Natural killer cell (primary cell): ENCODE measurements around the gene GRIN2D. TPM values are rescaled to one million over a fixed set of nuclear protein-coding genes. Genes with fewer than 3 reads are reported as not detected.

Source experiments
- ATAC-seq, 3 donors: fragments of 150-1000 bp in 2 of 3; fragments of 200-7000 bp in 1 of 3; cut with Tn5 transposase; 1 replicate in 1 of 3; 2 replicates in 2 of 3; pipeline ENCODE4 v1.10.0; 2021; ENCODE audit warnings: mild to moderate bottlenecking in 2 of 3, moderate library complexity in 2 of 3
- DNase-seq, 2 donors: peaks; one replicate each; pipeline versions ENCODE4 v3.0.0 to v3.0.0-alpha.2; 2013 to 2021; ENCODE audit warnings: mixed read lengths in 1 of 2
- H3K27ac ChIP-seq: one replicate; pipeline ENCODE4 v1.5.1; 2013; ENCODE audit warnings: mild to moderate bottlenecking, low read length
- H3K27me3 ChIP-seq: one replicate; pipeline ENCODE4 v1.6.1; 2013; ENCODE audit warnings: low read length; ENCODE audit not compliant: control insufficient read depth, insufficient read depth
- H3K36me3 ChIP-seq: one replicate; pipeline ENCODE4 v1.6.1; 2013; ENCODE audit warnings: low read length; ENCODE audit not compliant: control insufficient read depth, insufficient read depth
- H3K4me1 ChIP-seq: one replicate; pipeline ENCODE4 v1.6.1; 2013; ENCODE audit warnings: low read length; ENCODE audit not compliant: control insufficient read depth, insufficient read depth
- H3K4me3 ChIP-seq: one replicate; pipeline ENCODE4 v1.5.1; 2013; ENCODE audit warnings: low read length
- H3K9me3 ChIP-seq: one replicate; pipeline ENCODE4 v1.6.1; 2013; ENCODE audit warnings: low read length; ENCODE audit not compliant: control insufficient read depth, insufficient read depth
- H3K27ac Mint-ChIP-seq, 2 donors: one replicate each; pipeline ENCODE4 v1.8.0; 2022; ENCODE audit warnings: mild to moderate bottlenecking in 2 of 2, mixed read lengths in 2 of 2, moderate library complexity in 1 of 2
- H3K27me3 Mint-ChIP-seq, 2 donors: one replicate each; pipeline ENCODE4 v1.8.0; 2022; ENCODE audit warnings: low read depth in 2 of 2, mixed read lengths in 2 of 2
- H3K36me3 Mint-ChIP-seq: one replicate; pipeline ENCODE4 v1.8.0; 2022; ENCODE audit warnings: mixed read lengths
- H3K4me1 Mint-ChIP-seq, 2 donors: one replicate each; pipeline ENCODE4 v1.8.0; 2022; ENCODE audit warnings: mixed read lengths in 2 of 2
- H3K4me3 Mint-ChIP-seq: one replicate; pipeline ENCODE4 v1.8.0; 2022; ENCODE audit warnings: mild to moderate bottlenecking, moderate library complexity, mixed read lengths
- H3K9me3 Mint-ChIP-seq, 2 donors: one replicate each; pipeline ENCODE4 v1.8.0; 2022; ENCODE audit warnings: mixed read lengths in 2 of 2
- CTCF ChIP-seq: fragments of 200-600 bp; IDR thresholded peaks from one replicate; pipeline ENCODE4 v1.8.0; 2022; ENCODE audit warnings: antibody characterized with exemption
- WGBS: methylation state at CpG from one replicate; pipeline ENCODE4 v1.1.7; 2013; ENCODE audit warnings: missing lambda C conversion rate; ENCODE audit not compliant: insufficient coverage; 5-methylcytosine and 5-hydroxymethylcytosine counted together
- intact Hi-C: fragments of 100-400 bp; cut with micrococcal nuclease; formaldehyde crosslinking; loops from one replicate; pipeline ENCODE4 v1.14.2; 2022
- total RNA-seq, 4 donors: library from RNA; stranded (reverse); fragments of 120-200 nt in 1 of 4; gene quantifications; one replicate each; pipeline versions ENCODE4 v1.2.3 to v1.2.4, GENCODE V29; 2013 to 2022

The GRIN2D gene
- total RNA-seq, 3 donors from 2014 or later (not counting 1 experiment from before 2014, with no cell fraction given) = 0.05 to 0.28 (median 0.07) TPM

GRCh38 chr19:48415806-48416221 lies 22.3 kb downstream of the GRIN2D start:
- no peaks in the 10 kb centered on the region for H3K36me3 Mint-ChIP-seq

GRCh38 chr19:48417421-48417820 lies 24.0 kb downstream of the GRIN2D start:
- no peak for ATAC-seq
- H3K9me3 Mint-ChIP-seq = no peaks in the 10 kb centered on the region
- Histone ChIP-seq H3K36me3 (no peaks in the 10 kb centered on the region), H3K27ac (no peak overlapping the region), H3K27me3 (peaks cover 13% of the 10 kb centered on the region), H3K4me1 (peaks cover 36% of the 10 kb centered on the region), H3K4me3 (no peak overlapping the region), H3K9me3 (no peaks in the 10 kb centered on the region)
- DNase-seq = no peak
- H3K27me3 Mint-ChIP-seq = peaks cover 0 to 11% of the 10 kb centered on the region in 2 donors
- TF ChIP-seq CTCF = no peak
- H3K4me1 Mint-ChIP-seq = peaks cover 14 to 29% of the 10 kb centered on the region in 2 donors
- 86% methylated on average over 7 of the region's 7 CpGs for whole genome bisulfite sequencing
- no peaks in the 10 kb centered on the region for H3K36me3 Mint-ChIP-seq
- H3K27ac Mint-ChIP-seq = no peak overlapping the region
- intact Hi-C loops = no loop called here
- H3K4me3 Mint-ChIP-seq = no peak overlapping the region

More at GRCh38 chr19:48415806-48416221, 22.3 kb downstream of the GRIN2D start:
- TF ChIP-seq CTCF = no peak
- Histone ChIP-seq H3K27me3 (peaks cover 13% of the 10 kb centered on the region), H3K4me3 (no peak overlapping the region), H3K27ac (no peak overlapping the region), H3K4me1 (peaks cover 36% of the 10 kb centered on the region), H3K36me3 (no peaks in the 10 kb centered on the region), H3K9me3 (no peaks in the 10 kb centered on the region)
- ATAC-seq (no peak), DNase-seq (no peak)
- Mint-ChIP-seq H3K4me1 (peaks cover 14 to 29% of the 10 kb centered on the region in 2 donors), H3K9me3 (no peaks in the 10 kb centered on the region), H3K4me3 (peak overlapping the region; percentile 82), H3K27ac (no peak overlapping the region), H3K27me3 (peaks cover 0 to 11% of the 10 kb centered on the region in 2 donors)
- WGBS = 37% methylated on average over 30 of the region's 30 CpGs
- intact Hi-C loops = no loop called here

GRCh38 chr19:48418317-48419064 lies 25.0 kb downstream of the GRIN2D start:
- Histone ChIP-seq H3K4me3 (peak overlapping the region; percentile 4), H3K27ac (no peak overlapping the region), H3K4me1 (peaks cover 36% of the 10 kb centered on the region), H3K9me3 (no peaks in the 10 kb centered on the region), H3K36me3 (no peaks in the 10 kb centered on the region), H3K27me3 (peaks cover 13% of the 10 kb centered on the region)
- Mint-ChIP-seq H3K27me3 (peaks cover 0 to 15% of the 10 kb centered on the region in 2 donors), H3K36me3 (no peaks in the 10 kb centered on the region), H3K27ac (peak overlapping the region; percentile 76 to 91), H3K4me3 (peak overlapping the region; percentile 85), H3K4me1 (peaks cover 14 to 29% of the 10 kb centered on the region in 2 donors), H3K9me3 (no peaks in the 10 kb centered on the region)
- DNase-seq = peak in 1 of 2 donors; percentile 35
- intact Hi-C loops = loop anchor here (1.0 to 2.0 kb wide), 2 partner anchors 16 to 55 kb away; partner anchors contain the start of gene TMEM143
- TF ChIP-seq CTCF = no peak
- WGBS = 69% methylated on average over 6 of the region's 6 CpGs
- peak in 2 of 3 donors; percentile 18 to 21 for ATAC-seq
